PFSK-1 (cell line): ENCODE measurements around the gene IRF4.

Experiments
- SIN3A ChIP-seq: IDR thresholded peaks from 2 replicates; pipeline ENCODE4 v1.6.1; 2012; ENCODE audit warnings: mild to moderate bottlenecking, low read length, moderate library complexity, borderline replicate concordance; ENCODE audit not compliant: insufficient read depth
- TF ChIP-seq, protein P1 (sequence below), 2 experiments: IDR thresholded peaks; 2 replicates each; pipeline versions ENCODE4 v1.6.1 to v1.8.0; 2011 to 2012; ENCODE audit warnings: low read depth in 2 of 2, low read length in 2 of 2, control low read depth in 1 of 2, inconsistent platforms in 1 of 2, mild to moderate bottlenecking in 1 of 2, moderate library complexity in 1 of 2; ENCODE audit not compliant: insufficient read depth in 1 of 2

DNA sequence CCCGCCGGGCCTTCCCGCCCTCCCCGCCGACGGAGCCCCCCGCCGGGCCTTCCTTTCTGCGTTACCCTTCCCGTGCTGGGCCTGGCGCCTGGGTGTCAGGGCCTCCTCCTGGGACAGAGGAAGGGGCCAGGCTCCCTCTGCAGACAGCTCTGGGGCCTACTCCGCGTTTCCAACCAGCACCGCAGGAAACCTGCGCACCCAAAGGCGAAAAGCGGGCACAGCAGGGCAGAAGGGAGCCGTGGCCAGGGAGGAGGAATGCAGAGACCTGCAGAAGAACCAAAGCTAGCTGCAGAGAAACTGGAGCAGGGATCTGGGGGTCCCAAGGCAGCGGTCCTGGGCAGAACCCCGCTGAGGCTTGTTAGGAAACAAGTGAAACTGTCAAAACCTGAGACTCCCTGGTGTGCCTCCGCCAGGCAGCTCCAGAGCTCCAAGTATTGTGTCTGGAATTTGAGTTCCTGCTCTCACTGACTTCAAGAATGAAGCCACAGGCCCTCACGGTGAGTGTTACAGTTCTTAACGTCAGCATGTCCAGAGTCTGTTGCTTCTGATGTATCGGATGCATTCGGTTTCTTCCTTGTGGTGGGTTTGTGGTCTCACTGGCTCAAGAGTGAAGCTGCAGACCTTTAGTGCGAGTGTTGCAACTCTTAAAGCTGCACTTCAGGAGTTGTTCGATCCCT is 33.3 kb downstream of the IRF4 start:
- TF ChIP-seq, protein P1, sequence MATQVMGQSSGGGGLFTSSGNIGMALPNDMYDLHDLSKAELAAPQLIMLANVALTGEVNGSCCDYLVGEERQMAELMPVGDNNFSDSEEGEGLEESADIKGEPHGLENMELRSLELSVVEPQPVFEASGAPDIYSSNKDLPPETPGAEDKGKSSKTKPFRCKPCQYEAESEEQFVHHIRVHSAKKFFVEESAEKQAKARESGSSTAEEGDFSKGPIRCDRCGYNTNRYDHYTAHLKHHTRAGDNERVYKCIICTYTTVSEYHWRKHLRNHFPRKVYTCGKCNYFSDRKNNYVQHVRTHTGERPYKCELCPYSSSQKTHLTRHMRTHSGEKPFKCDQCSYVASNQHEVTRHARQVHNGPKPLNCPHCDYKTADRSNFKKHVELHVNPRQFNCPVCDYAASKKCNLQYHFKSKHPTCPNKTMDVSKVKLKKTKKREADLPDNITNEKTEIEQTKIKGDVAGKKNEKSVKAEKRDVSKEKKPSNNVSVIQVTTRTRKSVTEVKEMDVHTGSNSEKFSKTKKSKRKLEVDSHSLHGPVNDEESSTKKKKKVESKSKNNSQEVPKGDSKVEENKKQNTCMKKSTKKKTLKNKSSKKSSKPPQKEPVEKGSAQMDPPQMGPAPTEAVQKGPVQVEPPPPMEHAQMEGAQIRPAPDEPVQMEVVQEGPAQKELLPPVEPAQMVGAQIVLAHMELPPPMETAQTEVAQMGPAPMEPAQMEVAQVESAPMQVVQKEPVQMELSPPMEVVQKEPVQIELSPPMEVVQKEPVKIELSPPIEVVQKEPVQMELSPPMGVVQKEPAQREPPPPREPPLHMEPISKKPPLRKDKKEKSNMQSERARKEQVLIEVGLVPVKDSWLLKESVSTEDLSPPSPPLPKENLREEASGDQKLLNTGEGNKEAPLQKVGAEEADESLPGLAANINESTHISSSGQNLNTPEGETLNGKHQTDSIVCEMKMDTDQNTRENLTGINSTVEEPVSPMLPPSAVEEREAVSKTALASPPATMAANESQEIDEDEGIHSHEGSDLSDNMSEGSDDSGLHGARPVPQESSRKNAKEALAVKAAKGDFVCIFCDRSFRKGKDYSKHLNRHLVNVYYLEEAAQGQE (IDR thresholded peaks at IDR 0.05; ENCODE audit: insufficient read depth in 1 of 2, low read depth in 2 of 2, low read length in 2 of 2): no peak
- no peak for TF ChIP-seq SIN3A
